NCI-H1092 treated with DMSO at 0.1 percent for 48 hours (cell line): ENCODE results near the gene TMEM126B.

Experiments used
- DNase-seq: peaks from one replicate; lab custom pipeline; 2025; lab: John Stamatoyannopoulos, UW

The TMEM126B gene

GRCh38 chr11:85682330-85683305, 54.2 kb downstream of the TMEM126B start:
- peak; percentile 90 for DNase-seq

- DNase-seq = no peak
Measured at GRCh38 chr11:85685125-85685819, 56.9 kb downstream of the TMEM126B start.

GRCh38 chr11:85685820-85686459, 57.5 kb downstream of the TMEM126B start, which contains the start of gene CCDC89:
CCDC89 (minus strand) TSS chr11:85686195; CDS start chr11:85686130, 65 bp downstream.
- DNase-seq = peak; percentile 76
